H9 (cell line): ENCODE measurements around the gene CDK5R2. TPM values are rescaled to one million over a fixed set of nuclear protein-coding genes. Genes with fewer than 3 reads are reported as not detected.
A peak's percentile ranks its signal among the peaks of the same experiment; 100 is the strongest.

Source experiments
- DNase-seq: peaks from one replicate; pipeline ENCODE4 v3.0.0-alpha.2; 2017
- H2AFZ ChIP-seq: one replicate; pipeline ENCODE4 v1.6.1; 2013; ENCODE audit warnings: mild to moderate bottlenecking, low read length, control low read depth, moderate library complexity
- H2AK5ac ChIP-seq: 2 replicates; pipeline ENCODE4 v1.6.1; 2013; ENCODE audit warnings: low read length, control low read depth, mixed read lengths; ENCODE audit not compliant: insufficient read length
- H2BK120ac ChIP-seq: one replicate; pipeline ENCODE4 v1.6.1; 2013; ENCODE audit warnings: low read depth, mild to moderate bottlenecking, low read length, control low read depth, inconsistent platforms; ENCODE audit not compliant: poor library complexity, severe bottlenecking
- H2BK12ac ChIP-seq: 2 replicates; pipeline ENCODE4 v1.6.1; 2013; ENCODE audit warnings: low read length, control low read depth, mixed read lengths, low read depth; ENCODE audit not compliant: insufficient read length
- H2BK15ac ChIP-seq: 2 replicates; pipeline ENCODE4 v1.6.1; 2013; ENCODE audit warnings: low read depth, low read length, control low read depth
- H2BK20ac ChIP-seq: one replicate; pipeline ENCODE4 v1.6.1; 2013; ENCODE audit warnings: low read depth, mild to moderate bottlenecking, low read length, control low read depth, inconsistent platforms; ENCODE audit not compliant: poor library complexity, severe bottlenecking
- H2BK5ac ChIP-seq: 2 replicates; pipeline ENCODE4 v1.6.1; 2013; ENCODE audit warnings: low read length, control low read depth, mixed read lengths; ENCODE audit not compliant: insufficient read length
- H3K14ac ChIP-seq: 2 replicates; pipeline ENCODE4 v1.6.1; 2013; ENCODE audit warnings: low read length, control low read depth; ENCODE audit not compliant: insufficient read depth
- H3K18ac ChIP-seq: 2 replicates; pipeline ENCODE4 v1.6.1; 2013; ENCODE audit warnings: low read depth, mild to moderate bottlenecking, mixed read lengths, low read length, control low read depth; ENCODE audit not compliant: insufficient read length
- H3K23ac ChIP-seq: 2 replicates; pipeline ENCODE4 v1.6.1; 2013; ENCODE audit warnings: low read length, control low read depth, mixed read lengths, low read depth; ENCODE audit not compliant: insufficient read length
- H3K23me2 ChIP-seq: 2 replicates; pipeline ENCODE4 v1.6.1; 2013; ENCODE audit warnings: low read depth, mild to moderate bottlenecking, mixed read lengths, low read length, control low read depth; ENCODE audit not compliant: insufficient read length, poor library complexity, severe bottlenecking
- H3K27ac ChIP-seq: 2 replicates; pipeline ENCODE4 v1.5.1; 2013; ENCODE audit warnings: low read length, control low read depth, mixed read lengths, low read depth; ENCODE audit not compliant: insufficient read length
- H3K27me3 ChIP-seq: 2 replicates; pipeline ENCODE4 v1.6.1; 2013; ENCODE audit warnings: low read length, control low read depth, inconsistent platforms; ENCODE audit not compliant: insufficient read depth
- H3K4ac ChIP-seq: 2 replicates; pipeline ENCODE4 v1.6.1; 2013; ENCODE audit warnings: low read depth, mild to moderate bottlenecking, control low read depth, inconsistent platforms, low read length, moderate library complexity
- H3K4me1 ChIP-seq: 2 replicates; pipeline ENCODE4 v1.6.1; 2013; ENCODE audit warnings: low read length, control low read depth, inconsistent platforms; ENCODE audit not compliant: insufficient read depth
- H3K4me2 ChIP-seq: 2 replicates; pipeline ENCODE4 v1.6.1; 2013; ENCODE audit warnings: low read length, control low read depth, mixed read lengths; ENCODE audit not compliant: insufficient read length, insufficient read depth
- H3K56ac ChIP-seq: 2 replicates; pipeline ENCODE4 v1.6.1; 2013; ENCODE audit warnings: low read depth, mild to moderate bottlenecking, mixed read lengths, low read length, control low read depth; ENCODE audit not compliant: insufficient read length
- H3K79me1 ChIP-seq: 2 replicates; pipeline ENCODE4 v1.6.1; 2013; ENCODE audit warnings: low read depth, mild to moderate bottlenecking, moderate library complexity, low read length, control low read depth, inconsistent platforms; ENCODE audit not compliant: insufficient read depth, poor library complexity, severe bottlenecking
- H3K79me2 ChIP-seq: 2 replicates; pipeline ENCODE4 v1.6.1; 2013; ENCODE audit warnings: low read length, control low read depth, inconsistent platforms; ENCODE audit not compliant: insufficient read depth
- H3K9ac ChIP-seq: 2 replicates; pipeline ENCODE4 v1.6.1; 2013; ENCODE audit warnings: low read length, control low read depth, mixed read lengths; ENCODE audit not compliant: insufficient read length; ENCODE audit errors: extremely low read depth
- H3K9me3 ChIP-seq: one replicate; pipeline ENCODE4 v1.6.1; 2013; ENCODE audit warnings: low read depth, low read length, inconsistent platforms; ENCODE audit not compliant: control insufficient read depth
- H3T11ph ChIP-seq: one replicate; pipeline ENCODE4 v1.6.1; 2013; ENCODE audit warnings: mild to moderate bottlenecking, low read length, control low read depth, inconsistent platforms
- H4K20me1 ChIP-seq: one replicate; pipeline ENCODE4 v1.6.1; 2013; ENCODE audit not compliant: control insufficient read depth, insufficient read length, insufficient read depth
- H4K5ac ChIP-seq: 2 replicates; pipeline ENCODE4 v1.6.1; 2013; ENCODE audit warnings: low read depth, mild to moderate bottlenecking, mixed read lengths, low read length, control low read depth; ENCODE audit not compliant: insufficient read length
- H4K8ac ChIP-seq: replicated peaks from 2 replicates; pipeline ENCODE4 v1.6.1; 2013; ENCODE audit warnings: low read length, control low read depth, mixed read lengths, low read depth; ENCODE audit not compliant: insufficient read length
- H4K91ac ChIP-seq: 2 replicates; pipeline ENCODE4 v1.6.1; 2013; ENCODE audit warnings: low read depth, mild to moderate bottlenecking, moderate library complexity, mixed read lengths, low read length, control low read depth; ENCODE audit not compliant: insufficient read length
- H3K27ac Mint-ChIP-seq, 3 experiments: 2 replicates in 2 of 3; 3 replicates in 1 of 3; pipeline ENCODE4 v1.8.0; 2020 to 2021; ENCODE audit warnings: mixed read lengths in 3 of 3, mild to moderate bottlenecking in 1 of 3, moderate library complexity in 1 of 3
- H3K27me3 Mint-ChIP-seq: 2 replicates; pipeline ENCODE4 v1.8.0; 2021; ENCODE audit warnings: low read depth, mild to moderate bottlenecking, moderate library complexity, mixed read lengths
- H3K36me3 Mint-ChIP-seq, 3 experiments: 2 replicates in 2 of 3; 3 replicates in 1 of 3; pipeline ENCODE4 v1.8.0; 2020 to 2021; ENCODE audit warnings: low read depth in 3 of 3, mixed read lengths in 3 of 3; ENCODE audit not compliant: insufficient read depth in 1 of 3
- H3K4me1 Mint-ChIP-seq, 2 experiments: 2 replicates each; pipeline ENCODE4 v1.8.0; 2020; ENCODE audit warnings: mixed read lengths in 2 of 2
- H3K4me3 Mint-ChIP-seq, 2 experiments: 2 replicates in 1 of 2; 3 replicates in 1 of 2; pipeline ENCODE4 v1.8.0; 2020 to 2021; ENCODE audit warnings: mild to moderate bottlenecking in 2 of 2, mixed read lengths in 2 of 2, moderate library complexity in 1 of 2
- H3K9me3 Mint-ChIP-seq, 2 experiments: 2 replicates in 1 of 2; 3 replicates in 1 of 2; pipeline ENCODE4 v1.8.0; 2020; ENCODE audit warnings: mild to moderate bottlenecking in 2 of 2, mixed read lengths in 2 of 2, moderate library complexity in 1 of 2
- CTCF ChIP-seq: fragments of 200-600 bp; sonication (generic); conservative IDR thresholded peaks from 3 replicates; pipeline ENCODE4 v1.8.0; 2021; ENCODE audit warnings: antibody characterized with exemption, mild to moderate bottlenecking
- WGBS: extraction: QIAGEN DNeasy Blood & Tissue Kit; methylation state at CpG from one replicate; pipeline ENCODE4 v1.1.7; 2013; ENCODE audit warnings: missing lambda C conversion rate, low lambda C conversion rate, mixed read lengths; ENCODE audit not compliant: insufficient read length; ENCODE audit errors: extremely low coverage; 5-methylcytosine and 5-hydroxymethylcytosine counted together
- total RNA-seq: library from RNA; stranded (reverse); gene quantifications from 2 replicates; pipeline ENCODE4 v1.2.1, GENCODE V29; 2021

CDK5R2 gene
- total RNA-seq, 1 experiment from 2014 or later = 0.26 TPM

GRCh38 chr2:218986148-218986761 is 26.8 kb downstream of the CDK5R2 start:
- no peak overlapping the region for H2AK5ac ChIP-seq
- H4K20me1 ChIP-seq = no peaks in the 10 kb centered on the region
- H2AFZ ChIP-seq = no peak overlapping the region
- peaks cover 0 to 3% (median 0%) of the 10 kb centered on the region in 3 experiments; a peak in 1 of 7 replicates for H3K36me3 Mint-ChIP-seq
- no peaks in the 10 kb centered on the region for H3K79me2 ChIP-seq
- peaks cover 6 to 21% of the 10 kb centered on the region in 2 experiments for H3K4me1 Mint-ChIP-seq
- H3K9ac ChIP-seq = no peak overlapping the region
- no CpG with 5 or more reads among the region's 4 CpGs for WGBS
- H3K27ac Mint-ChIP-seq = no peak overlapping the region
- no peak overlapping the region for H3K4me2 ChIP-seq
- no peak overlapping the region for H3K27ac ChIP-seq
- H3K4ac ChIP-seq = no peak overlapping the region
- H3K9me3 ChIP-seq = no peaks in the 10 kb centered on the region
- peaks cover 10% of the 10 kb centered on the region for H3K23me2 ChIP-seq
- no peak overlapping the region for H4K91ac ChIP-seq
- H3K23ac ChIP-seq = no peak overlapping the region
- no peak for DNase-seq
- peaks cover 92% of the 10 kb centered on the region for H3K27me3 ChIP-seq
- H3K9me3 Mint-ChIP-seq = peaks cover 0 to 4% of the 10 kb centered on the region in 2 experiments; a peak in 1 of 5 replicates
- no peak overlapping the region for H3K18ac ChIP-seq
- peaks cover 100% of the 10 kb centered on the region for H3K27me3 Mint-ChIP-seq
- H3K14ac ChIP-seq = no peak overlapping the region
- no peak overlapping the region for H2BK20ac ChIP-seq
- H3K79me1 ChIP-seq = no peaks in the 10 kb centered on the region
- H2BK15ac ChIP-seq = no peak overlapping the region
- H2BK120ac ChIP-seq = no peak overlapping the region
- peak overlapping the region in 1 of 2 experiments; percentile 78; a peak in 2 of 5 replicates for H3K4me3 Mint-ChIP-seq
- H3K56ac ChIP-seq = no peak overlapping the region
- H3K4me1 ChIP-seq = no peaks in the 10 kb centered on the region; the same call in 1 of the 2 replicates
- no peak overlapping the region for H2BK5ac ChIP-seq
- no peak overlapping the region for H3T11ph ChIP-seq
- TF ChIP-seq CTCF = no peak
- H4K5ac ChIP-seq = no peak overlapping the region
- H2BK12ac ChIP-seq = no peak overlapping the region
- no peak overlapping the region for H4K8ac ChIP-seq
